ENCODE data around the gene ASCC3.
"Not testable (repeated sequence)": the region's sequence is repeated elsewhere in the genome, so short reads cannot be mapped to it uniquely, and the experiment has no call there.

ASCC3 gene

DNA sequence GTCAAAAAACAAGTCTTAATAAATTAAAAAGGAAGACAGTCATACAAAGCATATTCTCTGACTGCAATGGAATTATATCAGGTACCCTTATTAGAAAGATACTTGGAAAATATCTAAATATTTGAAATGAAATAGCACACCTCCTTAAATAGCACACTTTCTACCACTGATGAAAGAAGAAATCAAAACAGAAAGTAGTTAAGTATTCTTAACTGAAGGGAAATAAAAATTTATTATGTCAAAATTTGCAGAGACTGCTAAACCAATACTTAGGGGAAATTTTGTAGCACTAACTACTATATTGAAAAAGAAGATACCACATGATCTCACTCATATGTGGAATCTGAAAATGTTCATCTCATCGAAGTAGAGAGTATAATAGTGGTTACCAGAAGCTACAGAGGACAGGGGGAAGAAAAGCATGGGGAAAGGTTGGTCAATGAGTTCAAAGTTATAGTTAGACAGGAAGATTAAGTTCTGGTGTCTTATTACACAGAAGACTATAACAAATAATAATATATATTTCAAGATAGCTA is 112.2 kb downstream of the ASCC3 start:
- TF ChIP-seq, protein P1, sequence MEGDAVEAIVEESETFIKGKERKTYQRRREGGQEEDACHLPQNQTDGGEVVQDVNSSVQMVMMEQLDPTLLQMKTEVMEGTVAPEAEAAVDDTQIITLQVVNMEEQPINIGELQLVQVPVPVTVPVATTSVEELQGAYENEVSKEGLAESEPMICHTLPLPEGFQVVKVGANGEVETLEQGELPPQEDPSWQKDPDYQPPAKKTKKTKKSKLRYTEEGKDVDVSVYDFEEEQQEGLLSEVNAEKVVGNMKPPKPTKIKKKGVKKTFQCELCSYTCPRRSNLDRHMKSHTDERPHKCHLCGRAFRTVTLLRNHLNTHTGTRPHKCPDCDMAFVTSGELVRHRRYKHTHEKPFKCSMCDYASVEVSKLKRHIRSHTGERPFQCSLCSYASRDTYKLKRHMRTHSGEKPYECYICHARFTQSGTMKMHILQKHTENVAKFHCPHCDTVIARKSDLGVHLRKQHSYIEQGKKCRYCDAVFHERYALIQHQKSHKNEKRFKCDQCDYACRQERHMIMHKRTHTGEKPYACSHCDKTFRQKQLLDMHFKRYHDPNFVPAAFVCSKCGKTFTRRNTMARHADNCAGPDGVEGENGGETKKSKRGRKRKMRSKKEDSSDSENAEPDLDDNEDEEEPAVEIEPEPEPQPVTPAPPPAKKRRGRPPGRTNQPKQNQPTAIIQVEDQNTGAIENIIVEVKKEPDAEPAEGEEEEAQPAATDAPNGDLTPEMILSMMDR (IDR thresholded peaks at IDR 0.05; ENCODE audit: insufficient read depth, low read depth, low read length, missing control alignments), result no peak
- DNase-seq (ENCODE audit: low read depth), result no peak
- H3K4me3 ChIP-seq (ENCODE audit: low read depth, low read length), result no peak overlapping the region

DNA sequence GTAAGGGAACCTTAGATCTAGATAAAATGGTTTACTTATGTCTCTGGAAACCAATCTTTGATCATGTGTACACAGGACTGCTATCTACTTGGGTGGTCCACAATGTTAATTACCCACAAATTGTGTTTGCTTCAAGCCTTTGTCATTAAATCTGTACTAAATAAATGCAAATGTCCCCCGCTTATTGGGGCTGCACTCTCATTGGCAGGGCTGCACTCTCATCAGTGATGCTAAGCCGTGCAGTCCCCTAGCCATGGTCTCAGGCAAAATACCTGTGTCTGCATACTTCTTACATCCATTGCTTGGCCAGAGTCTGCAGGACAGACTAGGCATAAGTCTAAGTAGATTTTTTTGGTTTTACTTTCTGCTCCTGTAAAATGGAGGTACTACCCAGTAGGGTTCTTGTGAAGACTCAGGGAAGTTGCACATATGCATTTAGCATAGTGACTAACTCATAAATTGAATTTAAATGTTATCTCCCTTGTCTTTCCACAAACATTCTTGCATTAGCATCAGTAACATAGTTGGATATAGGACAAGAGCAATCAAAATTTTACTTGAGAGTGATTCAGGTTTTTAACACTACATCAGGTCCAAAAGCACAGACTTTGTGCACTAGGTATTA is 117.4 kb downstream of the ASCC3 start:
- no peak overlapping the region for H3K4me3 ChIP-seq (ENCODE audit: low read depth, low read length)
- no peak for DNase-seq (ENCODE audit: low read depth)
- TF ChIP-seq, protein P1 (IDR thresholded peaks at IDR 0.05; ENCODE audit: insufficient read depth, low read depth, low read length, missing control alignments), result no peak

DNA sequence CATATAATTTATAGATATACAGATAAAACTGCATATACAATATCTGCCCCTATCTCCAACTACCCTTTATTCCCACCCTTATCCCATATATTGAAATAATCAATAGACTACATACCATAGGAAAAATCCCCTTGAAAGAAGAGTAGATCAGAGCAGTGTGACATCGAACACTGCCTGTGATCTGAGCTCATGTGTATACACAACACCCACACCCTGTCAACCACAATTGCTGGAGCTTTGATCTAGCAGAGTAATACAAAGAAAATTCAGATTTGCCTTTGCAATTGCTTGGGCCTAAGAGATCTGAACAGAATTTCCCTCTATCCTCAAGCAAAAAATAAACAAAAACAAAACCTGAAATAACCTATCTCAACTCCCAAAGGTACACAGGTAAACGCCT is 119.3 kb downstream of the ASCC3 start:
- TF ChIP-seq, protein P1 (IDR thresholded peaks at IDR 0.05; ENCODE audit: insufficient read depth, low read depth, low read length, missing control alignments), result no peak
- no peak overlapping the region for H3K4me3 ChIP-seq (ENCODE audit: low read depth, low read length)
- no peak for DNase-seq (ENCODE audit: low read depth)

DNA sequence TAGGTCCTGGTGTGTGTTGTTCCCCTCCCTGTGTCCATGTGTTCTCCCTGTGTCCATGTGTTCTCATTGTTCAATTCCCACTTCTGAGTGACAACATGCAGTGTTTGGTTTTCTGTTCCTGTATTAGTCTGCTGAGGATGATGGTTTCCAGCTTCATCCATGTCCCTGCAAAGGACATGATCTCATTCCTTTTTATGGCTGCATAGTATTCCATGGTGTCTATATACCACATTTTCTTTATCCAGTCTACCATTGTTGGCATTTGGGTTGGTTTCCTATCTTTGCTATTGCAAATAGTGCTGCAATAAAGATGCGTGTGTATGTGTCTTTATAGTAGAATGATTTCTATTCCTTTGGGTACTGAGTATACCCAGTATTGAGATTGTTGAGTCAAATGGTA is 122.7 kb downstream of the ASCC3 start:
- H3K4me3 ChIP-seq (ENCODE audit: low read depth, low read length); DNase-seq (ENCODE audit: low read depth): not testable (repeated sequence)

DNA sequence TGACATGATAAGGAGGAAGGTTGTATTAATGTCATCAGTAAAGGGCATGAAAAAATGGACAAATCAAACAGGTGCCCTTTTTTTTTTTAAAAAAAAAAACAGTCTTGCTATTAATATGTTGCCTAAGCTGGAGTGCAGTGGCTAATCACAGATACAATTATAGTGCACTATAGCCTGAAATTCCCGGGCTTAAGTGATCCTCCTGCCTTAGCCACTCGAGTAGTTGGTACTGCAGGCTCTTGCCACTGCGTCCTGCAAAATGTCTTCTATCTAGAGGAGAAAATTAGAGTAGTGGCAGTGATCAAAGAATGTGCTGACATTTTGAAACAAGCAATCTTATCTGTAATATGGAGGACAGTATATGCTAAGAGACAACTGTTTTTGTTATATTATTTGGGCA is 127.7 kb downstream of the ASCC3 start:
- DNase-seq (ENCODE audit: low read depth), result no peak
- TF ChIP-seq, protein P1 (IDR thresholded peaks at IDR 0.05; ENCODE audit: insufficient read depth, low read depth, low read length, missing control alignments), result no peak
- no peak overlapping the region for H3K4me3 ChIP-seq (ENCODE audit: low read depth, low read length)

DNA sequence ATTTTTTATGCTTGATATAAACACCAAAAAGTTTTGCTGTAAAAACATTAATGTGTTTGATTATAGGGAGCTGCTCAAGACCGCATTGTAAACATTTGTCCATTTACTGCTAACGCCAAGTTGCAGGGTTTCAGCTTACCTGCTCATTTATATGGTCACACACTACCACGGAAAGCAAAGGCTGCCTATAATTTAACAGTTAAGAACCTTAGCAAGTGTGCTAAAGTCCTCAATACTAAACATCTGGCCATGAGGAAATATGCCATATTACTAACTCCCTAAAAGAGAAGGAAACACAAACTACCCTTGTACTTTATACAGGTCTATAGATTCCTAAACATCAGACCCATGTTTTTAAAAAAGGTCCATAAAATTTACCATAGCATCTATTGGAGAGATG is 129.5 kb downstream of the ASCC3 start:
- H3K4me3 ChIP-seq (ENCODE audit: low read depth, low read length), result no peak overlapping the region
- TF ChIP-seq, protein P1 (IDR thresholded peaks at IDR 0.05; ENCODE audit: insufficient read depth, low read depth, low read length, missing control alignments), result no peak
- DNase-seq (ENCODE audit: low read depth), result no peak

DNA sequence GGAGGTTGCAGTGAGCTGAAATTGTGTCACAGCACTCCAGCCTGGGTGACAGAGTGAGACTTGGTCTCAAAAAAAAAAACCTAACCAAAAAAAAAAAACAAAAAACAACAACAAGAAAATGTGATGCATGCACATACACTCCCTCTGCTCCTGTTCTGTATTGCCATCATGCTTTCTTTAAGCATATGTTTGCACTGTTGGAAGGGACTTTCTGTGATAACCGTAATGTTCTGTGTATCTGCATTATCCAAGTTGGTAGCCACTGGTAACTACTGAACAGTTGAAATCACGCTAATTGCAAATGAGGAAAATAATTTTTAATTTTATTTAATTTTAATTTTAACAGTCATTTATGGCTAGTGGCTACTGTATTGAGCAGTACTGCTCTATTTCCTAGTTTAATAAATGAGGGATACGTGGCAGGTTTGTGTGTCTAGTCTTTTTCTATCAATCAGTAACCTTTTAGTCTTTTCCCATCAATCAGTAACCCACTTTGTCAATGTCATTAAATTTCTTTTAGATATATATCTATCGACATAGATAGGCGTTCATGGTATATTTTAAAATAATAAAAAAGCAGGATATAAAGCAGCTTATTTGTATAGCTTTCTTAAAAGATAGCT is 135.6 kb downstream of the ASCC3 start:
- no peak overlapping the region for H3K4me3 ChIP-seq (ENCODE audit: low read depth, low read length)
- DNase-seq (ENCODE audit: low read depth), result no peak
- TF ChIP-seq, protein P1 (IDR thresholded peaks at IDR 0.05; ENCODE audit: insufficient read depth, low read depth, low read length, missing control alignments), result no peak
